Stimulated activated CD8-positive, alpha-beta memory T cell treated with anti-CD3 and anti-CD28 coated beads, Interleukin-7, amount 100 ng/mL, for 4 hours (primary cell): ENCODE data around the gene C12orf50.
"Not testable (repeated sequence)": the region's sequence is repeated elsewhere in the genome, so short reads cannot be mapped to it uniquely, and the experiment has no call there.

Source experiments
- DNase-seq, 2 donors: peaks; one replicate each; pipeline ENCODE4 v3.0.0-alpha.2; 2020; ENCODE audit warnings: low read depth in 2 of 2

Gene C12orf50

DNA sequence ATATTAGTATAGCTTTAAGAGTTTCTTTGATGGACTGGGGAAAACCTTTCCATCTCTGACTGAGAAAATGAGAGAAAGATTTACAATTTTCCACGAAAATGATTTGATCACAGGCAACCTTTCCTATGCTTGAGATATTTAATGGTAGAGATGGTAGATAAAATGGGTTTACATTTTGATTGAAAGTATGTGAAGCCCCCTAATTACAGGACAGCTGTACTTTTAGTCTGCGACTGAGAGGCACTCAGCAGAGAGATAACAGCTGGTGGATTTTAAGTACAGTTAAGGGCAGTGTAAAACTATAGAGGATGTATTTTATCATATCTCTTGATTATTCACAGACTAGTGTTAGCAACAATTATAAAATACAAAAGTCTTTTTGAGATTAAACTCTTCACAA is 40.7 kb downstream of the C12orf50 start:
- no peak for DNase-seq

DNA sequence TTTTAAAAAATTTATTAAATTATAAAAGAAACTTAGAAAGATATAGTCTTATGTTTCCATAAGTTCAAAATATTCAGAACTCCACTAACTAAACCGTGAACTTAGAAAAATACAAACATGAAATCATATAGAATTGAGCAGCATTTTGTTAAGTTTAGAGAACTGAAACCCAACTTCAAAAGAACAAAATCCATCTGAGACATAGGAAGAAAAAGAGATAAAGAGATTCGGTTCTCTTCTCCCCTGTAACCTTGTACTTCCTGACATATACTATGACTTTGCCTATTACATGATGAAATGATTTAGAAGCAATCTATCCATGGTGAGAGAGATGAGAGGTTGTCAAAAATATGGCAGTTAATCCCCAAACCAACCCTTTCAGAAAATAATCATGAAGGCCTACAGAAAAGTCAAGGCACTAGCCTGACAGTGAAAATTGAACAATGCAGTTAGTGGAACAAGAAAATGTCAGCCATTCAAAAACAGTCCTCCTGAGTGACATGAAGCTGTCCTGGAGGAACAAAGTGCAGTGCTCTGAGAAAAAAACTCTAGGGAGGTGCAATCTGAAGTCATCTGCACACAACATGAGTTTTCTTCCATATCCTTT is 44.0 kb downstream of the C12orf50 start:
- DNase-seq = no peak

DNA sequence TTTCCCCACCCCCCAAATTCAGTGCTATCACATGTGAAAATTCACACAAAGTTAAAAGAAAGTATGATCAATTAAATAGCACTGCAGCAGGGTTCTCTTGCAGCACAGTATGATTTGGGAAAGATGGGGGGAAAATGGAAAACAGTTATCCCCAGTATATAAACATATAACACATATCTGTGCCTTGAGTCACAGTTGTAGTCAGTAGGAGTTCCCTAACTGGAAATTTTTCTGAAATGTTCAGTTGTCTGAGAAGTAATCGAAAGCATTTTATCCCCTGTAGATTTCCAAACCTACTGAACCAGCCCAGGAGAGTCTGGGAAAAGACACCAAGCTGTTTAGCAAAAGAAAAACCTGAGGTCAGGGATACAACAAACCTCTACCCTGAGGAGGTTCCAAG is 47.0 kb downstream of the C12orf50 start:
- no peak for DNase-seq

DNA sequence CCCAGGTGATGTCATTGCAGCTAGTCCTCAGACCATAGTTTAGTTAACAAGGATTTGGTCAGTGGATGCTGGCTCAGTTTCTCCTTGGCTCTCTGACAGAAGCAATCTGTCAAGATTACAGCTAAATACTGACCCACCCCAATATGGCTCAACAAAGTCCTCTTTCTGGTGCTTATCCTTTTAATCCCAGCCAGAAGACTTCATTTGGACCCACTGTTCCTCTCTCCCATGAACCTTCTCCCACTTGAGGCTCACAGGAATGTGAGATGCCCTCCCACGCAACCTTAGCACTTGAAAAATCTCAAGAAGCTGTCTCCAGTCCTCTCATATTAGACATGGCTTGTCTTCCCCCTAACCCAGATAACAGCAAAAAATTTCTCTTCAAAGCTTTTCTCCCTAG is 47.7 kb downstream of the C12orf50 start:
- no peak for DNase-seq

DNA sequence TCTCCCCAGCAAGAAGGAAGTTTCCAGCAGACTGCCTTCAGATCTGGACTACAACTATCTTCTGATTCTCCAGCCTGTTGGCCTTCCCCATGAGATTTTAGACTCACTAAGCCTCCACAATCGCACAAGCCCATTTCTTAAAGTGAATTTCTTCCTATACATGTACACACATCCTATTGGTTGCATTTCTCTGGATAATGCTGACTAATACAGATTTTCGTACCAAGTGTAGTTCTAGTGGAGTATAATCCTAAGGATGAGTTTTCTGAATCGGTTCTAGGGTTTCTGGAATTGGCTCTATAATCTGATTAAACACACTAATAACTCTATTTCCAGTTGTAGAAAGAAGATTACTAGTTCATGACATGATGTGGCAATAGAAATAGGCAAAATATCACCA is 53.3 kb downstream of the C12orf50 start:
- DNase-seq = no peak

DNA sequence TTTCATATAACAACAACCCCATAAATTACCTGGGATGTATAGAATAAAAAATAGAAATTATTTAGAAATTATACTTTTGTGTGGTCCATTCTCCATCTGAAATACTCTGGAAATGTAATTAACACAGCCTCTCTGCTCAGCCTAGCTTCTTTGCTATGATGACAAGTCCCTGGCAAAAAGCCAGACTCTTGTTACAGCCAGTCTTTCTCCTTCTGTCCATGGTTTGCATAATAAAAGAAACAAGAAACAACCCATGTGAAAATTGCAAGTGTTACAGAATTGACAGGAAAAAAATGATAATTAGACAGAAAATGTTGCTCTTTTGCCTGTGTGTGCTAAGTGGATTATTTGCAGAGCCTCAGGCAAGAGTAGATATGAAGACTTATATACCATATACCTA is 61.3 kb downstream of the C12orf50 start:
- no peak for DNase-seq

DNA sequence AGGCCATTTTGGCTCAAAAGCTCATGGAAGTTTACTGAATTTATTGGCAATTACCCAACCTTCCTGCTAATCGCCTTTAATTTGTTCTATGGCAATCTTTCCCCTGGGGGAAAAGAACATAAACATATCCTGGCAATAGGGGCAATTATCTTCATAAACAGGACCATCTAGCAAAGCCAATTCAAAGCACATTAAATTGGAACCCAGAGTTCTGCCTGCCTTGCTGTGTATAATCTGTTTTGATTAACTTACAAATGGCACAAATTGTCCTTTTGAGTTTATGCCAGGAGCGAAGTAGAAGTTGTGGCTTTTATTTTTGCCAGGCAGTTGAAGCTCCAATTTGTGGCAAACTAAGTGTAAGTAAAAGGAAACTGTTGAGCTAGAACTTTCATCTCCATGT is 68.6 kb downstream of the C12orf50 start:
- no peak for DNase-seq

DNA sequence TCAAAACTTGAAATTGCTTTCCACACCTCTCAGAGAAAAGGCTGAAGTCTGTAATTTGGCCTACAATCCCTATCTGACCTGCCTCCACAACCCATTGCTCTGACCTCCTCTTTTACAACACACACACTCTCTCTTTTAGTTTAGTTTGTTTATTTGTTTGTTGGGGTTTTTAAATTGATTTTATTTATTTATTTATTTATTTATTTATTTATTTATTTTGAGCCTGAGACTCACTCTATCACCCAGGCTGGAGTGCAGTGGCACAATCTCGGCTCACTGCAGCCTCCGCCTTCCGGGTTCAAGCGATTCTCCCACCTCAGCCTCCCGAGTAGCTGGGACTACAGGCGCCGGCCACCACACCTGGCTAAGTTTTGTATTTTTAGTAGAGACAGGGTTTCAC is 75.2 kb downstream of the C12orf50 start:
- not testable (repeated sequence) for DNase-seq

DNA sequence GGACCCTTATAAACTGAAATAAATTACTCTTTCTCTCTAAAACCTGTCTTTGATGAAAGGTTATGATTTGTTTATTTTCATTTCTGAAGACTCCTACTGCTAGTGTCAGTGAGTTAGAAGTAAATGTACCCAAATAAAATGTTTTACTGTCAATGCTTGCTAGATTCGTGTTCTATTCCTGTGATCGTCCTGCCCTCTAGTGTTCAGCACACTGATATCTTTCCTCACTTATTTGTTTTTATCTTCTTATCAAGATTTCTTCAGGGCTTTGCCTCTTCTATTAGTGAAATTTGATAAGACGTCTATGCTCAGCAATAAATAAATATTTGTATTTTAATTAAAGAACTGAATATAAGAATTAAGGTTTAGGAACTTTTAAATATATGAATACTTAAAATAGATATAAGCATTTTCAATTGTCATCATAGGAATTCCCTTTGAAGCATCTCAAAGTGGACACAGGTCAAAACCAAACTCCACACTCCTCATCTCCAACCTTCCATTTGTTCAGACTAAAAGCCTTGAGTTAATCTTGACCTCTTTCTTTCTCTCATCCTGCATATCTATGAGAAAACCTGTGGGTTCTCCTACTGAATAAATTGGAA is 75.8 kb downstream of the C12orf50 start:
- DNase-seq = no peak

DNA sequence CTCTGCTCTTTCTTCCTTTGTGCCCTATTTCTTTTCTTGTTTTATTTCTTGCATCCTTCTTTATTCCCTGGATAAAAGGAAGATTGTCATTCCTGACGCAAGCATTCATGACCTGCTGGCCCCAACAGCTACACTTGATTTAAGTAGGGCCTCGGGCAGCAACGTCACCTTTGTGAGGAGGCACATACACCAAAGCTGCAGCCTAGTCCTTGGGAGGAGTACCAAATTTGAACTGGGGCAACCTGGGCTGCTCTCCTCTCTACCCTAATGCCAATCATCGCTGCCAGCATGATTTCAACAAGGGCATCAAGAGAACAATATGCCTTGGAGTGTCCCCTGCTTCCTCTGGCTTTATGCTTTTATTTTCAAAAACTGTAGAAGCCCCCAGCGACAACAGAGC is 76.4 kb downstream of the C12orf50 start:
- no peak for DNase-seq

DNA sequence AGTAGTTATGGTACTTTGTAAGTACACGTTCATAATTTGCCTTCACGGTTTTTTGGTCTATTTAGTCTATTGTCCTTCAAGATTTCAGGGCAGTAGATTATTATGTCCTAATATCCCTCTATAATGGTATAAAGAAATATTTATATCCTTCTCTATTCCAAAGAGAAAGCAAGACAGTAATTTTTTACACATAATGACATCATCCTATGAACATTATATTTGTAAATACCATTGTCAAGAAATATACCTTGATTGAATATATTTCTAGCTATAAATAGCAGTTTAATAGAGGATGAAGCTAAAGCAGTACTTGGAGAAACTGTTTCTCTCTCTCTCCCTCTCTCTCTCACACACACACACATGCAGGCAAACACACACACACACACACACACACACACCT is 77.0 kb downstream of the C12orf50 start:
- no peak for DNase-seq

DNA sequence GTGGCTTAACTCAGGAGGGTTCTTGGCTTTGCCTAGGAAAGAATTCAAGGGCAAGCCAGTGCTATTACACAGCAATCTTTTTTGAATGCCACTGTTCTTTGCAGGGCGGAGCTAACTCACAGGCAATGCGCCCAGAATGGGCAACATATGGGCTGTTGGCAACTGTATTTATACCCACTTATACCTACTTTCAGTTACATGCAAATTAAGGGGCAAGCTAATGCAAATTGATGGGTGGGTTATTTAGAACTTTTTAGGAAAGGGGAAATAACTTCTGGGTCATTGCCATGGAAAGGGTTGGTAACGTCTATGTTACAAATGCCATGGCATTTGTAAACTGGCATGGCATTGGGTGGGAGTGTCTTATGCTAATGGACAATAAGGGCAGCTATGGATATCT is 85.4 kb downstream of the C12orf50 start:
- DNase-seq = no peak

DNA sequence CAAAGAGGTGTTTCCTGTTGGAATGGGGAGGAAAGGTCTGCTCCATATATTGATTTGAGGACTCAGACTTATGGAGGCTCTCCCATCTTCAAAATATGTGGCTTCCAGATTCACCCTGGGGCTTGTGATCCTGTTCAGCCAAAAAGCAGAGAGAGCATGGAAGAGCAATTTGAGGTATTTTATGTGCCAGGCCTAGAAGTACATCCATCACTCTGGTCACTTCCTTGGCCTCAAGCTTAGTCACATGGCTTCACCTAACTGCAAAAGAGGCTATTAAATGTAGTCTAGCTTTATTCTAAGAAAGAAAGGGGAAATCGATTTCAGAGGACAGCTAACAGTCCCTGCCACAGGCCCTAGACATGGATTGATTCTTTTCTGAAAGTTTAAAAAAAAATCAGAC is 86.2 kb downstream of the C12orf50 start:
- DNase-seq = no peak

DNA sequence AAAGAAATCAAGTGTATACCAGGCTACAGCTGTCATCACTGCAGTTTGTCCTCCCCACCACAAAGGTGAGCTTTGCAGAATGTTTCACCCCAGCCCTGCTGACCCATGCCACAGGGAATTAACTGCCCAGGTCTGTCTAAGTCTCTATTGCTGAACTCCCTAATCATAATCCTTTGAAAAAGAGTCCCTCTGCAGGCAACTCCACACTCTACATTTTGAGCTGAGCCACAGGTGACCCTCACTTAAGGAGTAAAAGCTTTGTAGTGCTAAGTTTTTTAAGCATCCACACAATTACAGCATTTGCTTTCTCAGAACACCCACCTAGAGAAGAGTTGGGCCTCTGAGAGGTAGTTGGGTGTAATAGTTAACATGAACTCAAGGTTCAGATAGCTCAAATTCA is 90.0 kb downstream of the C12orf50 start:
- DNase-seq = no peak

DNA sequence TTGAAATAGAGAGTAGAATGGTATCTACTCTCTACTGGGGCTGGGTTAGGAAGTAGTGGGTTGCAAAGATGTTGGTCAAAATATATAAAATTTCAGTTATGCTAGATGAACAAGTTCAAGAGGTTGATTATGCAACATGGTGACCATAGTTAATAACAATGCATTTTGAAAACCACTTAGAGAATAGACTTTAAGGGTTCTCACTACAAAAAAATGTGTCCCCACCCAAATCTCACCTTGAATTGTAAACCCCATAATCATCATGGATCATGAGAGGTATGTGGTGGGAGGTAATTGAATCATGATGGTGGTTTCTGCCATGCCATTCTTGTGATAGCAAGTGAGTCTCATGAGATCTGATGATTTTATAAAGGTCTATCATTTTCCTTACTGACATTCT is 94.0 kb downstream of the C12orf50 start:
- DNase-seq = no peak

DNA sequence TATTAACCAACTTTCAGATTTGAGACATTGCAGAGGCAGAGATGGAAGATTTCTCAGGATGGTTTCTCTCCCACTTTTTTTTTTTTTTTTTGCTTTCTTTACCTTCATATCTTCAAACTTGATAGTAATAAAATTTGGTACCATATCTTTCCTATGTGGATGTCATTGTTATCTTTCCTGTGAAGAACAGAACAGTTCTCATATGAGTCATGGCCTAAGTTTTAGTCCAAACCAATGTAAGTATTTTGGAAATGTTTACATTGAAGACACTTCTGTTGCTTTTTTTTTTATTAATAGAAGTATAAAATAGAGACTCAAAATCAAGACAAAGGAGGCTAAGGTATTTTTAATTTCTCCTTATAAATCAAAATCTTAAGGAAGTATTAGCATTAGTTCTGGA is 95.2 kb downstream of the C12orf50 start:
- no peak for DNase-seq

DNA sequence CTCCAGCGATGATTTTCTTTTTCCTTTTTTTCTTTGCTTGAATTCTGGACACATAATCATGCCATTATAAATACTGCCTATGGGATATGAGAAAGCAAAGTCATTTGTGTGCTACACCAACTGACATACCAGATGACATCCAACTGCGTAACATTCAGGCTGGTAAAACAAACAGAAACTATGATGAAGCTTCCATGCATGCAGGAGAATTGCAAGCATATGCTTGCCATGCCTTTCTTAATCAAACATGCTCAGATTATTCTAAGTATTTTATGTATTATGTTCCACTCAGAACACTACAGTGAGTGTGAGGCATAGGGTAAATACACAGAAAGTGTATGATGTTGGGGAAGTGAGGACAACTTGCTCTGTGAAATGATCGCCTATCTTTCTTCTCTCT is 97.4 kb downstream of the C12orf50 start:
- DNase-seq = no peak

DNA sequence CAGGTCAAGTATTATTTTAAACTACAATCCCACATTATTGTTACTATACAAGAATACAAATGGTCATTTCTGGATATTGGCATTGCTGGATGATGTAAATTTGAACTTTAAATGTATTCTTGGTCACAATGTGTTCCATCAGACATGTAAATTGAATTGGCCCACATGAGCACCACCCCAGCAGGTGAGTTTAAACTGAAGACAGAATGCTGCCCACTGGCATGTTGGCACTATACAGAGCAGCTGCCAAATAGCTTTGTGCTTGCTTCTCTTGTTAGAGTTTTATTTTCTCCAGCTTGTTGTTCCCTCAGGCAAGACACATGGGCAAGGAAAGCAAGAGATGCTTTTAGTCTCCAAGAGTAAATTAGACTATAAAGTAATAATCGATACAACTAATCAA is 98.6 kb downstream of the C12orf50 start:
- no peak for DNase-seq
